Subcutaneous abdominal adipose tissue (tissue), 5 donors: ENCODE measurements around the gene NLRP4.

Experiments used
- H3K27ac ChIP-seq: one replicate; pipeline ENCODE4 v1.7.0; 2013; ENCODE audit warnings: low read depth, mild to moderate bottlenecking, inconsistent platforms, low read length, moderate library complexity
- H3K27me3 ChIP-seq, 5 donors: one replicate each; pipeline ENCODE4 v1.7.0; 2013; ENCODE audit warnings: low read length in 5 of 5, inconsistent platforms in 1 of 5; ENCODE audit not compliant: control insufficient read depth in 5 of 5, insufficient read depth in 4 of 5
- H3K36me3 ChIP-seq, 5 donors: one replicate each; pipeline ENCODE4 v1.7.0; 2013; ENCODE audit warnings: low read length in 5 of 5; ENCODE audit not compliant: control insufficient read depth in 5 of 5, insufficient read depth in 5 of 5
- H3K4me1 ChIP-seq, 5 donors: one replicate each; pipeline ENCODE4 v1.7.0; 2013; ENCODE audit warnings: low read length in 5 of 5, mild to moderate bottlenecking in 3 of 5, moderate library complexity in 1 of 5; ENCODE audit not compliant: control insufficient read depth in 5 of 5, insufficient read depth in 5 of 5
- H3K4me3 ChIP-seq, 5 donors: one replicate each; pipeline ENCODE4 v1.7.0; 2013; ENCODE audit warnings: low read length in 5 of 5, low read depth in 1 of 5
- H3K9ac ChIP-seq, 5 donors: one replicate each; pipeline ENCODE4 v1.7.0; 2013; ENCODE audit warnings: low read length in 5 of 5, mild to moderate bottlenecking in 4 of 5, moderate library complexity in 3 of 5
- H3K9me3 ChIP-seq, 5 donors: one replicate each; pipeline ENCODE4 v1.7.0; 2013; ENCODE audit warnings: low read length in 5 of 5; ENCODE audit not compliant: control insufficient read depth in 5 of 5
- donor health status: healthy.
- donor health status: healthy.
- donor health status: healthy.
- donor health status: healthy.
- donor health status: healthy.

NLRP4 gene

GRCh38 chr19:55830656-55831055 is 5.7 kb upstream of the NLRP4 start:
- no peak overlapping the region for H3K4me3 ChIP-seq
- no peak overlapping the region for H3K27ac ChIP-seq
- H3K9me3 ChIP-seq: no peaks in the 10 kb centered on the region
- H3K27me3 ChIP-seq: peaks cover 0 to 3% (median 0%) of the 10 kb centered on the region in 5 donors
- H3K36me3 ChIP-seq: no peaks in the 10 kb centered on the region
- H3K9ac ChIP-seq: no peak overlapping the region
- no peaks in the 10 kb centered on the region for H3K4me1 ChIP-seq

- Histone ChIP-seq H3K4me3 (no peak within 1 kb of the TSS), H3K36me3 (no peaks in the 10 kb centered on the region), H3K27me3 (peaks cover 0 to 3% (median 0%) of the 10 kb centered on the region in 5 donors), H3K27ac (no peak within 1 kb of the TSS), H3K9me3 (no peaks in the 10 kb centered on the region), H3K4me1 (no peaks in the 10 kb centered on the region), H3K9ac (no peak within 1 kb of the TSS)
Measured at GRCh38 chr19:55831846-55832245, 4.5 kb upstream of the NLRP4 start, which contains the start of gene NLRP11. Gene NLRP11 (minus strand): TSS chr19:55831999. CDS start chr19:55818174, 13,825 bp downstream.

- peaks cover 0 to 3% (median 0%) of the 10 kb centered on the region in 5 donors for H3K27me3 ChIP-seq
- no peak overlapping the region for H3K27ac ChIP-seq
- H3K4me1 ChIP-seq: no peaks in the 10 kb centered on the region
- H3K9ac ChIP-seq: no peak overlapping the region
- H3K4me3 ChIP-seq: no peak overlapping the region
- no peaks in the 10 kb centered on the region for H3K36me3 ChIP-seq
- H3K9me3 ChIP-seq: no peaks in the 10 kb centered on the region
Measured at GRCh38 chr19:55832676-55833075, 3.7 kb upstream of the NLRP4 start.

GRCh38 chr19:55838251-55838650 is 1.9 kb downstream of the NLRP4 start:
- no peaks in the 10 kb centered on the region for H3K27me3 ChIP-seq
- peaks cover 0 to 6% (median 0%) of the 10 kb centered on the region in 5 donors for H3K9me3 ChIP-seq
- H3K9ac ChIP-seq: no peak overlapping the region
- H3K27ac ChIP-seq: no peak overlapping the region
- no peak overlapping the region for H3K4me3 ChIP-seq
- H3K4me1 ChIP-seq: no peaks in the 10 kb centered on the region
- H3K36me3 ChIP-seq: no peaks in the 10 kb centered on the region

DNA sequence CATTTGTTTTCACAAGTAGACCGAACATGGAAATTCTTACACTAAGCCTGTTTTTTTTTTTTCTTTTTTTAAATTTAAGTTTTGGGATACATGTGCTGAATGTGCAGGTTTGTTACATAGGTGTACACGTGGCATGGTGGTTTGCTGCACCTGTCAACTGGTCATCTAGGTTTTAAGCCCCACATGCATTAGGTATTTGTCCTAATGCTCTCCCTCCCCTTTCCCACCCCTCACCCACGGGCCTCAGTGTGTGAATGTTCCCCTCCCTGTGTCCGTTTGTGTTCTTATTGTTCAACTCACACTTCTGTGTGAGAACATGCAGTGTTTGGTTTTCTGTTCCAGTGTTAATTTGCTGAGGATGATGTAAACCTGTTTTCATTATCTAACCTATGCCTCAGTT is 2.6 kb downstream of the NLRP4 start:
- Histone ChIP-seq H3K9ac (no peak overlapping the region), H3K27ac (no peak overlapping the region), H3K4me3 (no peak overlapping the region), H3K27me3 (no peaks in the 10 kb centered on the region), H3K4me1 (no peaks in the 10 kb centered on the region), H3K36me3 (no peaks in the 10 kb centered on the region), H3K9me3 (peaks cover 0 to 6% (median 0%) of the 10 kb centered on the region in 5 donors)

GRCh38 chr19:55855160-55855559 is 18.8 kb downstream of the NLRP4 start:
- Histone ChIP-seq H3K4me1 (no peaks in the 10 kb centered on the region), H3K27ac (no peak overlapping the region), H3K9ac (no peak overlapping the region), H3K9me3 (no peaks in the 10 kb centered on the region), H3K36me3 (no peaks in the 10 kb centered on the region), H3K4me3 (no peak overlapping the region), H3K27me3 (no peaks in the 10 kb centered on the region)

- Histone ChIP-seq H3K9me3 (peaks cover 0 to 6% (median 0%) of the 10 kb centered on the region in 5 donors), H3K9ac (no peak overlapping the region), H3K27me3 (peaks cover 0 to 4% (median 0%) of the 10 kb centered on the region in 5 donors), H3K36me3 (no peaks in the 10 kb centered on the region), H3K4me3 (no peak overlapping the region), H3K4me1 (no peaks in the 10 kb centered on the region), H3K27ac (no peak overlapping the region)
Measured at GRCh38 chr19:55857149-55857548, 20.8 kb downstream of the NLRP4 start.

DNA sequence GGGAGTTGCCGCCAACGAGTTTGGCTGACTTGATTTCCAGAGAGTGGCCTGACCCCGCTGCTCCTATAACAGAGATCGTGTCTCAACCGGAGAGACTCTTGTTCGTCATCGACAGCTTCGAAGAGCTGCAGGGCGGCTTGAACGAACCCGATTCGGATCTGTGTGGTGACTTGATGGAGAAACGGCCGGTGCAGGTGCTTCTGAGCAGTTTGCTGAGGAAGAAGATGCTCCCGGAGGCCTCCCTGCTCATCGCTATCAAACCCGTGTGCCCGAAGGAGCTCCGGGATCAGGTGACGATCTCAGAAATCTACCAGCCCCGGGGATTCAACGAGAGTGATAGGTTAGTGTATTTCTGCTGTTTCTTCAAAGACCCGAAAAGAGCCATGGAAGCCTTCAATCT is 21.6 kb downstream of the NLRP4 start:
- Histone ChIP-seq H3K4me1 (no peaks in the 10 kb centered on the region), H3K36me3 (no peaks in the 10 kb centered on the region), H3K9ac (no peak overlapping the region), H3K9me3 (peaks cover 0 to 6% (median 0%) of the 10 kb centered on the region in 5 donors), H3K27me3 (peaks cover 0 to 4% (median 0%) of the 10 kb centered on the region in 5 donors), H3K27ac (no peak overlapping the region), H3K4me3 (no peak overlapping the region)

GRCh38 chr19:55858401-55858800 is 22.1 kb downstream of the NLRP4 start:
- H3K27me3 ChIP-seq: peaks cover 0 to 4% (median 0%) of the 10 kb centered on the region in 5 donors
- no peak overlapping the region for H3K27ac ChIP-seq
- H3K9ac ChIP-seq: no peak overlapping the region
- H3K4me3 ChIP-seq: no peak overlapping the region
- H3K4me1 ChIP-seq: no peaks in the 10 kb centered on the region
- no peaks in the 10 kb centered on the region for H3K36me3 ChIP-seq
- H3K9me3 ChIP-seq: peaks cover 0 to 6% (median 0%) of the 10 kb centered on the region in 5 donors

DNA sequence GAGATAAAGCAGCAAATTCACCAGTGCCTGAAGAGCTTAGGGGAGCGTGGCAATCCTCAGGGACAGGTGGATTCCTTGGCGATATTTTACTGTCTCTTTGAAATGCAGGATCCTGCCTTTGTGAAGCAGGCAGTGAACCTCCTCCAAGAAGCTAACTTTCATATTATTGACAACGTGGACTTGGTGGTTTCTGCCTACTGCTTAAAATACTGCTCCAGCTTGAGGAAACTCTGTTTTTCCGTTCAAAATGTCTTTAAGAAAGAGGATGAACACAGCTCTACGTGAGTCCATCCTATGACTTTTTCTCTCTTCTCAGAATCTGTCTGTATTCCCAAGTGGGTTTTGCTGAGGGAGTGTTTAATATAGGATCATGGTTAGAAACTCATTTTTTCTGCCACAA is 22.6 kb downstream of the NLRP4 start:
- Histone ChIP-seq H3K4me3 (no peak overlapping the region), H3K9ac (no peak overlapping the region), H3K27me3 (peaks cover 0 to 4% (median 0%) of the 10 kb centered on the region in 5 donors), H3K27ac (no peak overlapping the region), H3K9me3 (peaks cover 0 to 6% (median 0%) of the 10 kb centered on the region in 5 donors), H3K36me3 (no peaks in the 10 kb centered on the region), H3K4me1 (no peaks in the 10 kb centered on the region)
